Bronchial epithelial cell (primary cell): ENCODE measurements around the gene ZSWIM4. TPM values are rescaled to one million over a fixed set of nuclear protein-coding genes. Genes with fewer than 3 reads are reported as not detected.

Experiments
- DNase-seq: peaks from one replicate; pipeline ENCODE4 v3.0.0-alpha.2; 2010; ENCODE audit warnings: low read depth
- FAIRE-seq: peaks from 2 replicates; lab custom pipeline; 2011; peaks lifted over from hg19 to GRCh38; lab: Jason Lieb, UNC
- H3K27me3 ChIP-seq: 2 replicates; pipeline ENCODE4 v1.5.1; 2011; ENCODE audit warnings: low read length; ENCODE audit not compliant: control insufficient read depth, insufficient read depth
- H3K36me3 ChIP-seq: 2 replicates; pipeline ENCODE4 v1.5.1; 2011; ENCODE audit warnings: low read length; ENCODE audit not compliant: control insufficient read depth, insufficient read depth
- H3K4me3 ChIP-seq: 2 replicates; pipeline ENCODE4 v1.5.1; 2011; ENCODE audit warnings: mild to moderate bottlenecking, low read depth, low read length, control low read depth
- CTCF ChIP-seq: IDR thresholded peaks from 2 replicates; pipeline ENCODE4 v1.5.1; 2011; ENCODE audit warnings: mild to moderate bottlenecking, moderate library complexity, low read length, control low read depth, inconsistent platforms; ENCODE audit not compliant: insufficient read depth, severe bottlenecking
- total RNA-seq: library from RNA; depleted of rRNA; stranded (reverse); fragments of >200 nt; gene quantifications from 2 replicates; pipeline ENCODE4 v1.2.1, GENCODE V29; 2014

The ZSWIM4 gene
- total RNA-seq, 1 donor from 2014 or later, result 3.2 TPM

- Histone ChIP-seq H3K27me3 (peaks cover under 1% of the 10 kb centered on the region), H3K4me3 (no peak overlapping the region), H3K36me3 (no peaks in the 10 kb centered on the region)
- FAIRE-seq (no peak), DNase-seq (no peak)
- no peak for TF ChIP-seq CTCF
Observed at GRCh38 chr19:13877303-13877702, 82.1 kb downstream of the ZSWIM4 start.

DNA sequence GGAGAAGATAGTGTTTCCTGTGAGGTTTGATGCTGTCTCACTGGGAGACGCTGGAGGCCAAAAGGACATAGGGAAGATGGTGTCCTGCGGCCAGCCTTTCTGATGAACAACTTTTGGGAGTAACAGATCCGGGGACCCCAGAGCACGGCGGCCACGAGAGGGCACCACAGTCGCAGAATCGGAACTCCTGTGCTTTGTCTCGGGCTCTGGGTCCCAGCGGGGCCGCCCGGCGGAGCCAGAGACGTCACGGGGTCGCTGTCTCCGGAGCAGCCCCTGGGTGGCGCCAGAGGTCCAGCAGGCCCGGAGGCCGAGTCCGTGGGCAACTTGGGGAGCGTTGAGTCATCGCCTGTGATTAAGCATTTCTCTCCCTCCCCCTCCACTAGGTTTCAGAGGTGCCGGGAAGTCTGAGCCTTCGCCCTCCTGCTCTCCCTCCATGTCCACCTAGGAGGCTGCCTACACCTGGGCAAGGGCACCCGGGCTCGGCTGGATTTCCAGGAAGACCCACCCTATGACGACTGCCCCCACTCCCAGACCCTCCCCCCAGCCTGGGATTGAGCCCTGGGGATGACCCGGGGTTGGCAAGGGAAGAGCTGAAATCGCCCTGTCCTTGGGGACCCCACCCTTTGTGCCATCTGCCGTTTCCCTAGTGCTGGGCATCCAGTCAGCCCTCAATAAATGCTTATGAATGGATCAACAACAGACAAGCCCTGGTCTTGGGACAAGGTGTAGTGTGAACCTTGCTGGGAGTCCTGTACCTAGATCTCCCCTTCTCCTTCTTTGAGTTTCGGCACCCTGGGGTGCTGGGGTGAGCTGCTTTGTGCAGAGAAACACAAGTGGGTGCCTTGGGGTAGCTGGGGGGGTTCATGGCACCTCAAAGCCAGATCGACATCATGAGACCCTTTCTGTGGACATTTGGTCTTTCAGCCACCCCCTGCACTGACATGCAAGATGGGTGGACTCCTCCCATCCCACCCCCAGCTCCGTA, 85.1 kb downstream of the ZSWIM4 start:
- FAIRE-seq, result peak; percentile 82

GRCh38 chr19:13881251-13881691, 86.0 kb downstream of the ZSWIM4 start:
- FAIRE-seq (no peak), DNase-seq (no peak)
- no peak overlapping the region for H3K4me3 ChIP-seq
- H3K27me3 ChIP-seq, result no peaks in the 10 kb centered on the region
- H3K36me3 ChIP-seq, result no peaks in the 10 kb centered on the region
- no peak for TF ChIP-seq CTCF

More for the DNA sequence above, 85.1 kb downstream of the ZSWIM4 start:
- H3K4me3 ChIP-seq, result peak overlapping the region; percentile 2
- no peaks in the 10 kb centered on the region for H3K27me3 ChIP-seq
- no peaks in the 10 kb centered on the region for H3K36me3 ChIP-seq
- peak; percentile 99 for TF ChIP-seq CTCF
- DNase-seq, result peak; percentile 92

Other genes with a start within 250 kb of the ZSWIM4 start
- gene MRI1, start 30.9 kb upstream of the ZSWIM4 start, total RNA-seq, result 16.6 and 27.9 TPM in 2 replicates
- gene C19orf53, start 21.0 kb upstream of the ZSWIM4 start, total RNA-seq, result 45.8 and 55.5 TPM in 2 replicates
- gene NANOS3, start 81.7 kb downstream of the ZSWIM4 start, total RNA-seq, result 0.53 TPM in 1 of 2 replicates, not detected in the other
- 0.26 and 0.77 TPM in 2 replicates for gene BRME1, start 110.7 kb downstream of the ZSWIM4 start, total RNA-seq
- 6.8 and 11.3 TPM in 2 replicates for gene CC2D1A, start 110.8 kb downstream of the ZSWIM4 start, total RNA-seq
- 0.38 TPM in 1 of 2 replicates, not detected in the other for gene PODNL1, start 143.0 kb downstream of the ZSWIM4 start, total RNA-seq
- 6.3 and 8.2 TPM in 2 replicates for gene DCAF15, start 157.1 kb downstream of the ZSWIM4 start, total RNA-seq
- 0.79 and 2.2 TPM in 2 replicates for gene RFX1, start 210.9 kb downstream of the ZSWIM4 start, total RNA-seq
- gene RLN3, start 232.7 kb downstream of the ZSWIM4 start, total RNA-seq, result not detected in 2 replicates
- 0.26 TPM in 2 replicates for gene IL27RA, start 236.3 kb downstream of the ZSWIM4 start, total RNA-seq